Suppressor macrophage treated with lipopolysaccharide for 1 hour (primary cell): ENCODE data around the gene CIPC.
A peak's percentile ranks its signal among the peaks of the same experiment; 100 is the strongest.

ENCODE experiments used
- DNase-seq, 3 donors: peaks; one replicate each; pipeline ENCODE4 v3.0.0-alpha.2; 2020 to 2022

Gene CIPC, protein sequence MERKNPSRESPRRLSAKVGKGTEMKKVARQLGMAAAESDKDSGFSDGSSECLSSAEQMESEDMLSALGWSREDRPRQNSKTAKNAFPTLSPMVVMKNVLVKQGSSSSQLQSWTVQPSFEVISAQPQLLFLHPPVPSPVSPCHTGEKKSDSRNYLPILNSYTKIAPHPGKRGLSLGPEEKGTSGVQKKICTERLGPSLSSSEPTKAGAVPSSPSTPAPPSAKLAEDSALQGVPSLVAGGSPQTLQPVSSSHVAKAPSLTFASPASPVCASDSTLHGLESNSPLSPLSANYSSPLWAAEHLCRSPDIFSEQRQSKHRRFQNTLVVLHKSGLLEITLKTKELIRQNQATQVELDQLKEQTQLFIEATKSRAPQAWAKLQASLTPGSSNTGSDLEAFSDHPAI

GRCh38 chr14:77097700-77098528 lies at the start of gene CIPC:
Gene CIPC (plus strand): TSS chr14:77098258. CDS start chr14:77105709, 7,451 bp downstream.
- DNase-seq, result peak; percentile 100

DNA sequence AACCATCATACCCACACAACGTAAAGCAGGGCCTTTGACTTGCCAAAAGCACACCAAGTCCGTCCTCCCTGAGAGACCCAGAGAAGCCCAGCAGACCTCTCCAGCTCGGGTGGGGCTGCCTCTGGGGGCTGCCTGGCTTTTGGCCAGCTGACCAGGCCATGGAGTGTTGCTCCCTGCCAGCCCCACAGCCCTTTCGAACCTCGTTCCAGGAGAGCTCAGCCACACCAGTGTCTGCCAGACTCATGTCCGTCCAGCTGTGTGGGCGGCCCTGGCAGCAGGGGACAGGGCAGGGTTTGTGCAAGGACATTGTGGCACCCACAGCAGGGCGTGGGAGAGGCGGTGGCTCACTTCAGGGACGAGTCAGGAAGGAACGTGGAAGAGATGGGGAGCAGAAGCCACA lies 46.9 kb upstream of the CIPC start:
- DNase-seq, result peak; percentile 69 to 88 (median 81)

GRCh38 chr14:77052281-77053044 lies 45.6 kb upstream of the CIPC start:
- DNase-seq, result no peak

DNA sequence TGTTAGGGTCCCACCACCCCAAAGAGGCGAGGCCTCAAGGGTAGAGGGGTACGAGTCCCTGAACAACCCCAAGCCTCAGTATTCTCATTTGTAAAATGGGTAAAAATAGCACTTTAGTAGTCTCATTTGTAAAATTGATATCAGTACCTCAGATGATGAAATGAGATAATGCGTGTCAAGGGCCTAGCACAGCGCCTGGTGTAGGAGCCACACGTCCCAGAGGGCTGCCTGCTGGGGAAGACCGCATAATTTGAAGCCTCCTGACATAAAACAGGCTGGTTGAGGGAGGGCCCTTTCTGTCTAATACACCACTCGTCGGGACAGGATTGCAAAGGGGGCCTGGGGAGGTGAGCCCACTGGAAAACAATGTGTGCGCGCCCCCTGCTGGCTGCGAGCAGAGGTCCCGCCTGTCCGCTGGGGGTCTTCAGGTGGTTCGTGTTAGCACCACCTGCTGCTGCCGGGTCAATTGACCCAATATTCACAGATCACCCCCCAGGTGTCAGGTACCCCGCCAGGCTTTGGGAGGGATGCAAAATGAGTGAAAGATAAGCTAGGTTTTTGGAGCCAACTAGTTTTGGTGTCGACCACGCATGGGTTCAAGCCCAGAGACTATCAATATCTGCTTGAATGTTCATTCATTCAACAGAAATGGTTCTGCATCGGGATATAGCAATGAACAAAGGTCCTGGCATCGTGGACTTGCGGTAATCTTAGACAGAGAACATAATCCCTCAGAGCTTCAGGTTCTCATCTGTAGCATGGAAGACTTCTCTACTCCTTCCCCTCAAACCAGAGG lies 44.8 kb upstream of the CIPC start:
- DNase-seq, result peak; percentile 59 to 74 (median 66)

- no peak for DNase-seq
Observed at GRCh38 chr14:77055306-77055705, 42.8 kb upstream of the CIPC start.

GRCh38 chr14:77055981-77056380 lies 42.1 kb upstream of the CIPC start:
- no peak for DNase-seq

DNA sequence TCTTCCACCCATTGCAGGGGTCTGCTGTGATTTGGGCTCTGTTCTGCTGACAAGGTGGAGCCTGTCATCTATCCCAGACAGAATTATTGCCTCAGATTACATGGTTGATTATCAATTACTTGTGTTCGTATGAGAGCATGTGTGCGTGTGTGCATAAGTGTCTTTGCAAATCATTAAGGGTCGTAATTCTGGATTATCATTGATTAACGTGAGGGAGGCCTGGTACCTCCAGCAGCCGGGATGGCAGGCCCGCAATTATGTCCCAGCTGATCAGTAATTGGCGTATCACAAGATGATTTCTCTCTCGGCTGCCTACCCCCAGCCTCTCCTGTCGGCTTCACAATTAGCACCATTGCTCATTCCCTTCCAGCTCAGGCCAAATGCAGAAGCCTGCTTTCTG lies 39.9 kb upstream of the CIPC start:
- no peak for DNase-seq

DNA sequence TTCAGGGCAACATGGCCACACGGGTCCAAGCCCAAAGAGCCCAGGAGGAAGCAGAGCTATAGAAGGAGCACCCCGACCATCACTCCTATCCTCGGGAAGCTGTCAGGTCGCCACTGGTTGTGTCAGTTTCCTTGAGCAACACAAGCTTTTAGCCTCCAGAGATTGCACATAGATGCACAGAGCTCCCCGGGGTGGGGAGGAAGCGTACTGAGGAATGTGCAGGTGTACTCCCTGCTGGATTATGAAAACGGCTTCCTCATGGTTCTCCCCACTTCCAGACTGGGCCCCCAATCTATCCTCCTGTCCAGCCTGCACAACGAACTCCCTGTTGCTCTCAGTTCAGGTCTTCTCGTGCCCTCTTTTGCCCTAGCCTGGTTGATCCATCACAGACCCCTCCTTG lies 39.3 kb upstream of the CIPC start:
- DNase-seq, result no peak

GRCh38 chr14:77059276-77059915 lies 38.7 kb upstream of the CIPC start:
- peak; percentile 77 to 84 (median 83) for DNase-seq

GRCh38 chr14:77061630-77062257 lies 36.3 kb upstream of the CIPC start:
- peak in 2 of 3 donors; percentile 35 to 55 for DNase-seq

GRCh38 chr14:77062261-77062660 lies 35.8 kb upstream of the CIPC start:
- no peak for DNase-seq

GRCh38 chr14:77063571-77064171 lies 34.4 kb upstream of the CIPC start:
- no peak for DNase-seq

DNA sequence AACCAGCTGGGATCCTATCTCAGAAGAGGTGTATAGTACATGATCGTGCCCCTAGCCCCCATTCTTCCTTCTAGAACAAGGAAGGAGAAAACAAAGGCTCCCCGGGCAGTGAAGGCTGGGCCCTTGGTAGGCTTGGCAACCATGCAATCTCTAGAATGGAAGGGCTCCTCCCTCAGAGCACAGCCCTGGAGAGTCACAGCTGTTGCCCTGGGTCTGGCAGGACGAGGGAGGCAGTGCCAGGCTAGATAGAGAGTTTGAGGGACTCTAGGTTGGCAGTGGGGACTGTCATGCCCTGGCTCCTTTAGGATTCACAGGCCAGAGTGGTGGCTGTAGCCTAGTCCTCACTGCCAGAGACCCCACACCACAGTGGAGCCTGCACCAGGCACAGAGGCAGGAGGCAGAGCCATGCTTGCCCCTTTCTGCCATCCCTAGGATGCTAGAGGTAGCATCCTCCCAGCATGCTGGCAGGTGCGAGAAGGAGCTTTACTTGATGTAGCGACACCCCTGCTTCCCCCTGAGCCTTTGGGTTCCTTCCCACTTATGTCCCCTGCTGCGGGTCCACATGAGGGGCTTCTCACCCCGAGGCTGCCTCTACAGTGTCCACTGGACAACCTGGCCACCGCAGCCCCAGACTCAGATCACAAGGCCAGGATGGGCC lies 33.4 kb upstream of the CIPC start:
- no peak for DNase-seq

DNA sequence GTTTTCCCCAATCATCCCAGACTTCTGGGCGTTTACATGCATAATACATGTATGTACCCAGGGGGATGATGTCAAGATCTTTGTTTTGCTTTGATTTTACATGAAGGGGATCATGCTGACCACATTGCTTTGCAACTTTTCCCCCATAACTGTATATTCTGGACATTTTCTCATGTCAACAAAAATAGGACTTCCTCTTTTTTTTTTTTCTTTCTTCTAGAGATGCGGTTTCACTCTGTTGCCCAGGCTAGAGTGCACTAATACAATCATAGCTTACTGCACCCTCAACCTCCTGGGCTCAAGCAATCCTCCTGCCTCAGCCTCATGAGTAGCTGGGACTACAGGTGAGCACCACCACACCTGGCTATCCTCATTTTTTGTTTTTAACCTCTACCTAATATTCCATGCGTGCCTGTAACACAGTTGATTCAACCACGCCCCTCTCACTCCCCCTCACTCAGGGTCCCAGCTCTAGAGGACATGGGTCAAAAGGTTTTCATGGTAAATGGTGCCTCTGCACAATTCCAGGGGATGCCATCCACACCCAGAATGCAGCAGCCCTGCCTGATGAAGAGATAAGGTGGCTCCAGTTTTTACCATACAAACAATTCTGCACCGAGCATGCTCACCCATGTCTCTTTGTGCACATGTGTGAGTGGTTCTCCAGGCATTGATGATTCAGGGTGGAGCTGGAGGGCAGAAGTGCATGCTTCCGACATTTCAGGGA lies 32.0 kb upstream of the CIPC start:
- DNase-seq, result peak in 2 of 3 donors; percentile 46 to 64

- DNase-seq, result no peak
Observed at GRCh38 chr14:77066578-77067172, 31.4 kb upstream of the CIPC start.

DNA sequence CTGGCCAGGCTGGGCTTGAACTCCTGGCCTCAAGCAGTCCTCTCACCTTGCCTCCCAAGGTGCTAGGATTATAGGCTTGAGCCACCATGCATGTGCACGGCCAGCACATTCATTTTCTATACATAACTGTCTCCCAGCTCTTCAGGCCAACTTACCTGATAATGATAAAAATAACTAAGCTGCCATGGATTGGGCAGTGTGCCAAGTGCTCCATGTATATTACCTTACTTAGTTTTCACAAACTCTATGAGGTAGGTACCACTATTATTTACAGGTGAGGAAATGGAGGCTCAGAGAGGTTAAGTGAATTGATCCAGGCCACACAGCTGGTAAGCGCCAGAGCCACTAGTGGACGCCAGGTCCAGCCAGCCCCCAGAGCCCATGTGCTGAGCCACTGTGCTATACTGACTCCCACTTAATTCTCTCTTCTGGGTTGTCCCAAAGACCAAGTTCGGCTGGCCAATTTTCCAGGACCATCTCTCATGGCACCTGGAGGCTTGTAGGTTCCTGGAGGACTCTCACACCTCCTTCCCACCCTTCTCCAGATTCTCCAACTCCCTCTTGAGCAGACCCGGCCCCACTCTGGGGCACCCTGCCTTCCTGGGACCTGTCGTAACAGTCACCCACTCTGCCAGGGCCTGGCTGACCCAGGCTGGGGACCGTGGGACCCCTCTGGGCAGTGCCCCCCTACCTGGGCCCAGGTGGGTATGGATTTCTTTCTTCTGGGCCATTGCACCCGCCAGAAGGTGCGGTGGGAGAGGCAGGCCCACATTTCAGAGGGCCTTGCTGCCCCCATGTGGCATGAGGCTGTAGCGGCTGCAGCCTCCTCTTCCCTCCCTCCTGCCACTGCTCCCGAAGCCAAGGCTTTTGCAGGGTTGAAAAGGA lies 30.2 kb upstream of the CIPC start:
- peak; percentile 67 to 83 (median 75) for DNase-seq

GRCh38 chr14:77068517-77069200 lies 29.4 kb upstream of the CIPC start:
- DNase-seq, result no peak
